Activated T-cell treated with anti-CD3 and anti-CD28 coated beads, Interleukin-2, amount 50 U/mL, for 4 hours (primary cell): ENCODE measurements around the gene TINAGL1. TPM values are rescaled to one million over a fixed set of nuclear protein-coding genes. Genes with fewer than 3 reads are reported as not detected.

Experiments
- ATAC-seq, 2 donors: fragments of 200-7000 bp; cut with Tn5 transposase; one replicate each; pipeline ENCODE4 v1.10.0; 2021
- DNase-seq: peaks from one replicate; pipeline ENCODE4 v3.0.0-alpha.2; 2020
- H3K27me3 Mint-ChIP-seq: one replicate; pipeline ENCODE4 v1.8.0; 2021; ENCODE audit warnings: low read depth, mixed read lengths
- H3K36me3 Mint-ChIP-seq: one replicate; pipeline ENCODE4 v1.8.0; 2022; ENCODE audit warnings: mixed read lengths; ENCODE audit not compliant: insufficient read depth
- H3K4me1 Mint-ChIP-seq: one replicate; pipeline ENCODE4 v1.8.0; 2021; ENCODE audit warnings: low read depth, mixed read lengths
- H3K4me3 Mint-ChIP-seq: one replicate; pipeline ENCODE4 v1.8.0; 2021; ENCODE audit warnings: mild to moderate bottlenecking, moderate library complexity, mixed read lengths
- H3K9me3 Mint-ChIP-seq: one replicate; pipeline ENCODE4 v1.8.0; 2021; ENCODE audit warnings: mixed read lengths
- total RNA-seq, 3 donors: library from RNA; stranded (reverse); gene quantifications; one replicate each; pipeline ENCODE4 v1.2.1, GENCODE V29; 2021

Gene TINAGL1
- total RNA-seq, 3 donors from 2014 or later, result 0.18 to 0.38 TPM; not detected in 1

DNA sequence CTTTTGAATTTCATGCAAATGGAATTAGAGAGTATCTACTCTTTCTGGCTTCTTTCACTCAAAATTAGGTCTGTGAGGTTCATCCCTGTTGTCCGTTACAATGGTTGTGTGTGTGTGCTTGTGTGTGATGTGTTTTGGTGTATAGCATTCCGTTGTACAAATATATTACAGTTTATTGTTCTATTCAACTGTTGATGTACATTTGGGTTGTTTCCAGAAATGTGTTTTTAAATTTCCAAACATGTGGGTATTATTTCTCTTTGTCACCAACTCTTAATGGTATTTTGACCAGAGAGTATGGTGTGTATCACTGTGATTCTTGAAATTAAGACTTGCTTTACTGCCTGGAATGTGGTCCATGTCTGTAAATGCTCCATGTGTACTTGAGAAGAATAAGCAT is 24.3 kb downstream of the TINAGL1 start:
- Mint-ChIP-seq H3K4me3 (no peak overlapping the region), H3K4me1 (peaks cover under 1% of the 10 kb centered on the region), H3K9me3 (no peaks in the 10 kb centered on the region), H3K36me3 (no peaks in the 10 kb centered on the region), H3K27me3 (peaks cover 12% of the 10 kb centered on the region)
- ATAC-seq, result no peak
- DNase-seq, result no peak

DNA sequence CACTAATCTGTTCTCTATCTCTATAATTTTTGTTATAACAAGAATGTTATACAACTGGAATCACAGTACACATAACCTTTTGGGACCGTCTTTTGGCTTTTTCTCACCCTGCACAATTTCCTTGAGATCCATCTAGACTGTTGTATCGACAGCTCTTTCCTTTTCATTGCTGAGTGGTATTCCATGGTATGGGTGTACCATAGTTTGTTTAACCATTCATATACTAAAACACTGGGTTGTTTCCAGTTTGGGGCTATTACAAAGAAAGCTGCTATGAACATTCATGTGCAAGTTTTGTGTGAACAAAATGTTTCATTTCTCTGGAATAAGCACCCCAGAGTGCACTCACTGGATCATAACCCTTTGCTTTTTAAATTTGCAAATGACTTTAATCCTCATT is 25.8 kb downstream of the TINAGL1 start:
- H3K4me3 Mint-ChIP-seq, result no peak overlapping the region
- H3K9me3 Mint-ChIP-seq, result no peaks in the 10 kb centered on the region
- DNase-seq, result no peak
- peaks cover 7% of the 10 kb centered on the region for H3K4me1 Mint-ChIP-seq
- H3K27me3 Mint-ChIP-seq, result peaks cover 4% of the 10 kb centered on the region
- no peak for ATAC-seq
- no peaks in the 10 kb centered on the region for H3K36me3 Mint-ChIP-seq

DNA sequence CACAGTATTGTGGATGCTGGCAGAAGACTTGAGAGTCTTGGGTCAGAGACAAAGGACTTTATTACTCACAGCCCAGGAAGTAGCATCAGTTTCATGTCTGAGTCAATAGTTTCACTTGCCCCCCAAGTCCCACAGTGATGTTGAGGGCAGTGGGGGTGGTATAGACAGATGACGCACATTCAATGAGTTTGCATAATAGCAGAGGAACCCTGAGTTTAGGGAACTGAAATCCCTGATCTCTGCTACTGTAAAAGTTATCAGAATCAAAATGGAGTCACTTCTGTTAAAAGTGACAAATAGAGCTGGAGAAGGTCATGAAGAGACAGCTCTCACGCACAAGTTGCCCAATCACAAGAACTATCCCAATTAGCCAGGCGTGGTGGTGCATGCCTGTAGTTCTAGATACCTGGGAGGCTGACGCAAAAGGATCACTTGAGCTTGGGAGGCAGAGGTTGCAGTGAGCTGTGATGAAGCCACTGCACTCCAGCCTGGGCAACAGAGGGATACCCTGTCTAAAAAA is 29.7 kb downstream of the TINAGL1 start:
- DNase-seq (no peak), ATAC-seq (peak; percentile 97 to 98)
- Mint-ChIP-seq H3K36me3 (no peaks in the 10 kb centered on the region), H3K27me3 (peaks cover 7% of the 10 kb centered on the region), H3K4me1 (peaks cover 7% of the 10 kb centered on the region), H3K4me3 (no peak overlapping the region), H3K9me3 (no peaks in the 10 kb centered on the region)

DNA sequence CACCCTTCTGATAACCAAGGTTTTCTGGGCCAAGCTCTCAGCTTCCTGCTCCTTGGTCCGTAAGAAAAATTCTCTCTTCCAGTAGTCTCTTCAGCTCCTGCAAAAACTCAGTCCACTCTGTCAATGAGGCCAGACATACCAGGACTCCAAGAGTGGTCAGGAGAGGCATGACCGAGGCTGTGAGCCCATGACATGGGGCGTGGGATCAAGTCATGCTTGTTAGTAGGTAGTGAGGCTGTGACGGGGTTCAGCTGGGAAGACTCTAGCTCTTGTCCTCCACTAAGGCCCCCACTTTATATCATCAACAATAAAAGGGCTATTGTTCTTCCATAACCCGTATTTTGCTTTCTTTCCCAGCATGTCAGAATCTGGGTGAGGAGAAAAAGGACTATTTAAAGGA is 31.0 kb downstream of the TINAGL1 start:
- Mint-ChIP-seq H3K4me1 (peaks cover 7% of the 10 kb centered on the region), H3K9me3 (no peaks in the 10 kb centered on the region), H3K4me3 (no peak overlapping the region), H3K36me3 (no peaks in the 10 kb centered on the region), H3K27me3 (peaks cover 7% of the 10 kb centered on the region)
- no peak for ATAC-seq
- no peak for DNase-seq

DNA sequence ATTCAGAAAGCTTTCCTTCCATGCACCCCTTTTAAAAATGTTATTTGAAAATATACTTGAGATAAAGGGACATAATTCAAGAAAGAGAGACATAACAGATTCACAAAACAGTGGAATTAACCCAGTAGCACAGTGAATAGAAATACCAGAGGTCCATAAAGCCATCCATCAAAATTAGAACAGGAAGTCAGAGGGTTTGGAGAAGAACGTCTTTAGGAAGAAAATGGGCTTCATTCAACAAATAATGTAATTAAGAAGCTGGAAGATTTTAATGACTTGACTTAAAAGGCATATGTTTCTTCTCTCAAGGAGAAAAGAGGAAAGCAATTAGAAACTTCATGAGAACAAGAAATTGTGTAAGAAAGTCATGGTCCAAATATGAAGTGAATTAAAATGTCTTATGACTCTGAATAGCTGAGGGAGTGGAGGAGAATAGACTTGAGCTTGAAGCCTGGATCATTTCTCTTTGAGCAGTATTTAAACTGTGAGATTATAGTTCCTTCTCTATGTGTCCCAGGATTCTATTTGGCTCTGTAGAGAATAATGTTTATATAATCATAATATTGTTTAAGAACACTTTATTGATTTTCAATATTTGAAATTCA is 33.3 kb downstream of the TINAGL1 start:
- Mint-ChIP-seq H3K27me3 (peaks cover 8% of the 10 kb centered on the region), H3K9me3 (no peaks in the 10 kb centered on the region), H3K4me3 (no peak overlapping the region), H3K36me3 (no peaks in the 10 kb centered on the region), H3K4me1 (peaks cover 7% of the 10 kb centered on the region)
- no peak for DNase-seq
- ATAC-seq, result no peak

DNA sequence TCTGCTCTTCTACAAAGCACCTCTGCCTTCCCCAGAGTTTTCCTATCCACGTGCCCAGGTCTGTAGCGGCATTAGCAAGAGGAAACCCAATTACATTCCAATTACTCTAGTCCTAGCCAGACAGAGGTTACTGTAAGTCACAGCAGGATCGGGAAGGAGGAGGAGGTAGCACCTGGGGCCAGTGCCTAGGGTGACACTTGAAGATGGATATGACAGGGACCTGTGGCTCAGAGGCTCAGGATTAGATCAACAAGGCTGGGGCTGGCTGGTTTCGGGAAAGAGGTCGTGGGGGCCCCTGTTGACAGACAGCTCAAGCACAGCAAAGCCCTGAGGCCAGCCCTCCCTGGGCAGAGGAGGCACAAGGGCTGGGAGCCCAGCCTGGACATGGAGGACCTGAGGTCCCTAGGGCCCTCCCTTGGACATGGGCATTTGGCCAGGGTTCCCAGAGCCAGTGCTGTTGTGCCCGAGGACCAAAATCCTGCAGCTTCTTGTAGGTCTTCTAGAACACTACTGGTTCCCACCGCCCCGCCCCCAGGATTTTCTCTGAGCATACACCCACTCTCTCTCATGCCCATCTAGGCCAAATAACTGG is 38.2 kb downstream of the TINAGL1 start:
- Mint-ChIP-seq H3K4me1 (peaks cover 3% of the 10 kb centered on the region), H3K4me3 (no peak overlapping the region), H3K36me3 (no peaks in the 10 kb centered on the region), H3K9me3 (no peaks in the 10 kb centered on the region), H3K27me3 (peaks cover 38% of the 10 kb centered on the region)
- no peak for DNase-seq
- no peak for ATAC-seq

DNA sequence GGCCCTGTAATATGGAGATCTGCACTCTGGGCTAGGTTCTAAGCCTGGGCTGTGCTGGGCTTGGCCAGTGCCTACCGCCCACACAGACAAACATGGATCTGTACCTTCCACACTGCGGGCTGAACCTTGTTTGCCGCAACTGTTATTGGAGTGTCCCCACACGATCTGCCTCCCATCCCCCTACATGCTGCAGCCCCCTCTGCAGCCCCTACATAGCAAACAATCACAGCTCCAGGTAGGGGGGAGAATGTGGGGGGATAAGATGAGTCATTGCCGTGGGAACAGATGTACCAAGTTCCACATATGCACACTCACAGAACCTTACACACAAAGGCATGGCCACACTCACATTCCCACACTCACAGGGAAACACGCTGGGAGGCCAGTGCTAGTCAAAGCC is 39.1 kb downstream of the TINAGL1 start:
- ATAC-seq, result no peak
- Mint-ChIP-seq H3K9me3 (no peaks in the 10 kb centered on the region), H3K36me3 (no peaks in the 10 kb centered on the region), H3K4me1 (peaks cover 3% of the 10 kb centered on the region), H3K4me3 (no peak overlapping the region), H3K27me3 (peaks cover 42% of the 10 kb centered on the region)
- no peak for DNase-seq

DNA sequence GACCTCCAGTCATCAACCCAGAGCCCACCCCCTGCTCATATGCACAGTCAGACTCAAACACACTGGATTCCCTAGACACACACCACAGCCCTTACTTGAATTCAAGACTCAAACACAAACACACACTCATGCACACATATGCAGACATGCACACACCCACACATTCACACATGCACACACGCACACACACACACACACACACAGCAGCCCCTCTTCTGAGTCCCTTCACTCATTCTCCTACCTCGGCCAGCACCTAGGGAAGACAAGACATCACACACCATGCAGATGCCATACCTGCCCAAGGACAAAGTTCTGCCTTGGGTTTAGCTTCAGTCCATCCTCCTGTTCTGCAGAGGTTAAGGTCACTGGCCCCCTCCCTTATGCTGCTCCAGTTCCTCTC is 39.6 kb downstream of the TINAGL1 start:
- no peaks in the 10 kb centered on the region for H3K9me3 Mint-ChIP-seq
- H3K4me1 Mint-ChIP-seq, result peaks cover 3% of the 10 kb centered on the region
- H3K36me3 Mint-ChIP-seq, result no peaks in the 10 kb centered on the region
- H3K4me3 Mint-ChIP-seq, result no peak overlapping the region
- H3K27me3 Mint-ChIP-seq, result peaks cover 42% of the 10 kb centered on the region
- ATAC-seq, result no peak
- DNase-seq, result no peak

DNA sequence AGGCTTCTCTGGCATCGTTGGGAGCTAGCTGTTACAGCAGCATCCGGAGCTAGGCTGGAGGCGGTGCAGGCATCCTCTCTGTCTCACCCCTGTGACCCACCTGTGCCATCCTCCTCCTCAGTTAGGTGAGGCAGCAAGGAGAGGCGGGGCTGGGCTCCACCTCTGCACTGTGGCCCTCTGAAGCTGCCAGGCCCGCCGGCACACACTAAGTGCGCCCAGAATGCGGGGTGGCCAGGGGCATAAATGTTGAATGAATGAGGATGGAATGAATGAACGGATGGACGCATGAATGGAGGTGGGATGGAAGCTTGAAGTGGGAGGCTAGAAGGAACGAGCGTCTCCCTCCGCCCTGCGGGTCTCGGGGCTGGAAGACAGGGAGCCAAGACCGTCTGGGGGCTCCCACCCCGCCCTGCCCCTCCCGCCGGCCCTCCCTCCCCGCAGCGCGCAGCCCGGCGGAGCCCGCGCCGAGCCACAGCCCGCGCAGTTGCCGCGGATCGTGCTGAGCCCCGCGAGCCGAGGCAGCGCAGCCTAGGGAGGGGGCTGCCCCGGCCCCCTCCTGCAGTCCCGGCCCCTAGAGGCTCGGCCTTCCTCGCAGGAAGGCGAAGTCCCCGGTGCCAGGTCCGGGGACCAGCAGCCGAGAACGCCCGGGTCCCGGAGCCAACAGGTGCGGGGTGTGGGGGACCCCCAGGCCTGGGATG is 41.1 kb downstream of the TINAGL1 start, which contains the start of gene HCRTR1:
Gene HCRTR1, plus strand, starts transcription at position 472 of the 698 bp plus-strand sequence. CDS start 1,504 bp downstream, outside the sequence.
- peaks cover 42% of the 10 kb centered on the region for H3K27me3 Mint-ChIP-seq
- peak; percentile 28 to 44 for ATAC-seq
- no peaks in the 10 kb centered on the region for H3K9me3 Mint-ChIP-seq
- peaks cover 3% of the 10 kb centered on the region for H3K4me1 Mint-ChIP-seq
- H3K4me3 Mint-ChIP-seq, result peak within 1 kb of the TSS; percentile 71
- DNase-seq, result no peak
- no peaks in the 10 kb centered on the region for H3K36me3 Mint-ChIP-seq

DNA sequence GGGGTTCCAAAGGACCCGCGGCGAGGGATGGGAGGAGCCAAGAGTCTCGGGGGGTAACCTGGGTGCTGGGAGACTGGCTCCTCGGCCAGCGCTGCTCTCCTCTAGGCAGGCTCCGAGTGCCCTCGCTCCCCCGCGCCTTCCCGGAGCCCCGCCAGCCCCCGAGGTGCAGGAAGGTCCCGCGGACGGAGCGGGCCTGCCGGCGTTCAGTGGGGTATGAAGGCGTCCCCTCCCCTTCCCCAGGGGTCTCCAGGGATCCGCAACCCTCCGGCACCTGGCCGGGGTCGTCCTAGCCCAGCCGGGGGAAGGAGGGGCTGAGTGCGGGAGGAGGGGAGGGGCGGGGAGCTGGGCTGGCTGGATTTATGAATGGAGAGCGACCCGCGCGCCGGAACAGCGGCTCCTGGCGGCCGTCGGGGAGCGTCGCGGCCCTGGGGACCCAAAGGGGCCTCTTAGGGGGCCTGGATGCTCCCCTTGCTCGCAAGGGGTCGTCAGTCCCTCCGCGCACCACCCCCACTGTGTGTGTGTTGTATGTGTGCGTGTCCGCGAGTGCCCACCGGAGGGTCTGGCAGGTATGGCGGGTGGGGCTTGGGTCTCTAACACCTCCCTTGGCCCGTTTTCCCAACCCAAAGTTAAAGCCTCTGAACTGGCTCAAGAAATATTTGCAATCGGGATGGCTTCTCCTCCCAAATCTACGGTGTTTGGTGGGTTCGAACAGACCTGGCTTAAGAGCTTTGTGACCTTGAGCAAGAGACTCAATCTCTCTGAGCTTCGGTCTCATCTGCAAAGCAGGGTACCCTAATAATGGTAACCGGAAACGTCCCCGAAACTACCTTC is 41.8 kb downstream of the TINAGL1 start:
- H3K9me3 Mint-ChIP-seq, result no peaks in the 10 kb centered on the region
- peaks cover 42% of the 10 kb centered on the region for H3K27me3 Mint-ChIP-seq
- peak; percentile 27 for DNase-seq
- peak overlapping the region; percentile 43 for H3K4me3 Mint-ChIP-seq
- no peaks in the 10 kb centered on the region for H3K36me3 Mint-ChIP-seq
- peak; percentile 83 to 88 for ATAC-seq
- H3K4me1 Mint-ChIP-seq, result peaks cover 3% of the 10 kb centered on the region

DNA sequence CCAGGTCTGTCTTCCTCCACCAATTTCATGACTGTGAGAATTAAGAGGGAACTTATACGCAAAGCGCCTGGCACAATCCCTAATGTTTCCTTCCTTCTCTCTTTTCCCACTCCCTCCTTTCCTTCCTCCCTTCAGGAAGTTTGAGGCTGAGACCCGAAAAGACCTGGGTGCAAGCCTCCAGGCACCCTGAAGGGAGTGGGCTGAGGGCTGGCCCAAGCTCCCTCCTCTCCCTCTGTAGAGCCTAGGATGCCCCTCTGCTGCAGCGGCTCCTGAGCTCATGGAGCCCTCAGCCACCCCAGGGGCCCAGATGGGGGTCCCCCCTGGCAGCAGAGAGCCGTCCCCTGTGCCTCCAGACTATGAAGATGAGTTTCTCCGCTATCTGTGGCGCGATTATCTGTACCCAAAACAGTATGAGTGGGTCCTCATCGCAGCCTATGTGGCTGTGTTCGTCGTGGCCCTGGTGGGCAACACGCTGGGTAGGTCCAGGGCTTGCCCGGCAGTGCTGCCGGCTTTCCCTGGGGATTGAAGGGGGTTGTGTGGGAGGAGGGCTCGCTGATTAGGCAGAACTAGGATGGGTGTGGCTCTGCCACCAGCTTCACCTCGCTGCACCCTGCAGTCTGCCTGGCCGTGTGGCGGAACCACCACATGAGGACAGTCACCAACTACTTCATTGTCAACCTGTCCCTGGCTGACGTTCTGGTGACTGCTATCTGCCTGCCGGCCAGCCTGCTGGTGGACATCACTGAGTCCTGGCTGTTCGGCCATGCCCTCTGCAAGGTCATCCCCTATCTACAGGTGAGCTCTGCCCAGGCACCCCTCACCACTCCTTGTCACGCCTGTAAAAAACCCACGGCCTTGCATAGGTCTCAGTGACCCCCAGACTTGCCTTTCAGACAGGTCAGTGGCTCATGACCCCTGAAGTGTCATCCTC is 42.9 kb downstream of the TINAGL1 start:
- Mint-ChIP-seq H3K4me1 (peaks cover 3% of the 10 kb centered on the region), H3K9me3 (no peaks in the 10 kb centered on the region), H3K36me3 (no peaks in the 10 kb centered on the region), H3K4me3 (no peak overlapping the region), H3K27me3 (peaks cover 42% of the 10 kb centered on the region)
- ATAC-seq (no peak), DNase-seq (no peak)

DNA sequence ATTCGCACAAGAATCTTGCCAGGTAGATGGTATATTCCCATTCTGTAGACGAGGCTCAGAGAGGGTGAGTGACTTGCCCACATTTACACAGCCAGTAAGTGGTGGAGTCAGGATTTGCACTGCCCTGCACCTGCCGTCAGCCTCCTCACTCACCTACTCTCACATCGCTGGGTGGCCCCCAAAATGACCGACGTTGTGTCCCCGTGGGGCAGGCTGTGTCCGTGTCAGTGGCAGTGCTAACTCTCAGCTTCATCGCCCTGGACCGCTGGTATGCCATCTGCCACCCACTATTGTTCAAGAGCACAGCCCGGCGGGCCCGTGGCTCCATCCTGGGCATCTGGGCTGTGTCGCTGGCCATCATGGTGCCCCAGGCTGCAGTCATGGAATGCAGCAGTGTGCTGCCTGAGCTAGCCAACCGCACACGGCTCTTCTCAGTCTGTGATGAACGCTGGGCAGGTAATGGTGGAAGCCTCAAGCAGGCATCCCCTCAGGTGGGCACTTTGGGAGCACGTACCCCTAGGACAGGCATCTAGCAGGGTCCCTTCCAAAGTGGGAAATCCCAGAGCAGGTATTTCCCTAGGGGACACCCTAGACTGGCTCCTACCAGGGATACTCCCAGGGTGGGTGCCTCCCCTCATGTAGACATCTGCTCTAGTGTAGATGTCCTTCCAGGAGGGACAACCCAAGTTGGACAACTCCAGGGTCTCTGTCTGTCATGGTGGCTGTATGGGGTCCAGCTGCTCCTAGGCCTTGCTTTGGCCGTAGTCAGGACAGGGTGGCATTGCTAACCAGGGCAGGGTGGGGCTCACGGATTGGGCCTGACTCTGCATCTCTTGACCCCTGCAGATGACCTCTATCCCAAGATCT is 44.5 kb downstream of the TINAGL1 start:
- peaks cover 5% of the 10 kb centered on the region for H3K4me1 Mint-ChIP-seq
- no peaks in the 10 kb centered on the region for H3K36me3 Mint-ChIP-seq
- no peak overlapping the region for H3K4me3 Mint-ChIP-seq
- peaks cover 33% of the 10 kb centered on the region for H3K27me3 Mint-ChIP-seq
- DNase-seq, result no peak
- ATAC-seq, result no peak
- H3K9me3 Mint-ChIP-seq, result no peaks in the 10 kb centered on the region

DNA sequence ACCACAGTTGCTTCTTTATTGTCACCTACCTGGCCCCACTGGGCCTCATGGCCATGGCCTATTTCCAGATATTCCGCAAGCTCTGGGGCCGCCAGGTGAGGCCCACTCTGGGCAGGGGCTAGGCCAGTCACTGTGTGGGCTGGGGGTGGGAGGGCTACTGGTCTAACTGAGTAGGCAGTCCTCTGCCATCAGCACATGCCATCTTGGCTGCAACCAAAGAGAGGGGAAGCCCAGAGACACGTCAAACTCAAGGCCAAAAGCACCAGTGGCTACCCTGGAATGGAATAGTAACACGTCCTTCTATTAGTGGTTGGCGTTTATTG is 45.1 kb downstream of the TINAGL1 start:
- no peak for ATAC-seq
- Mint-ChIP-seq H3K4me3 (no peak overlapping the region), H3K9me3 (no peaks in the 10 kb centered on the region), H3K4me1 (peaks cover 5% of the 10 kb centered on the region), H3K27me3 (peaks cover 27% of the 10 kb centered on the region), H3K36me3 (no peaks in the 10 kb centered on the region)
- no peak for DNase-seq
